GM18520 (cell line): ENCODE data around the gene HCST.
"Not testable (repeated sequence)": the region's sequence is repeated elsewhere in the genome, so short reads cannot be mapped to it uniquely, and the experiment has no call there.

Source experiments
- ATAC-seq: cut with Tn5 transposase; IDR thresholded peaks from one replicate; pipeline ENCODE4 v1.9.1; 2021; ENCODE audit not compliant: unreplicated experiment

Gene HCST, protein sequence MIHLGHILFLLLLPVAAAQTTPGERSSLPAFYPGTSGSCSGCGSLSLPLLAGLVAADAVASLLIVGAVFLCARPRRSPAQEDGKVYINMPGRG

DNA sequence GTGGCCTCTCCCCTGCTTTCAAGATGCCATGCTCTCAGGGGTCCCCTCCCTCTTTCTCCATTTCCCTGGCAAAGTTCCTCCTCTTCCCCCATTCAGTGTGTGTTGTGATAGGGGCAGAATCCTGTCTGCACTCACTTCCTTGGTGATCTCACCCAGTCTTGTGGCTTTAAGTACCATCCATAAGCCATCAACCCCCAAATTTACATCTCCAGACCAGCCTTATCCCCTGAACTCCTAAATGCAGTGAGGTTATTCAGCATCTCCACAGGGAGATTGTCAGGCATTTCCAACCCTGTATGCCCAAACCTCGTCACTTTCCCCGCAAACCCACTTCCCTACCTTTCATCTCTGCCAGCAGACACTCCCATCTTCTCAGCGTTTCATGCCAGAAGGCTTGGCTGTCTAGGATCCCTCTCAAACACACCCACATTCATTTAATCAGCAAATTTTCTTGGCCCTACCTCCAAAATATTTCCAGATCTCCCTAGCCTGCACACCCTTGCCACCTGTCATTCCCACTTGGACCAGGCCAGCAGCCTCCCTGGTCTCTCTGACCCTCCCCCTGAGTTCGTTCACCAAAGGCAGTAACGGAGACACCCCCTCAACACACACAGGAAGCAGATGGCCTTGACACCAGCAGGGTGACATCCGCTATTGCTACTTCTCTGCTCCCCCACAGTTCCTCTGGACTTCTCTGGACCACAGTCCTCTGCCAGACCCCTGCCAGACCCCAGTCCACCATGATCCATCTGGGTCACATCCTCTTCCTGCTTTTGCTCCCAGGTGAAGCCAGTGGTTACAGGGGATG lies at the start of gene HCST:
Gene HCST, plus strand, starts transcription at position 676 of the 808 bp plus-strand sequence. Its CDS starts 65 bp downstream, at position 741.
- no peak for ATAC-seq

DNA sequence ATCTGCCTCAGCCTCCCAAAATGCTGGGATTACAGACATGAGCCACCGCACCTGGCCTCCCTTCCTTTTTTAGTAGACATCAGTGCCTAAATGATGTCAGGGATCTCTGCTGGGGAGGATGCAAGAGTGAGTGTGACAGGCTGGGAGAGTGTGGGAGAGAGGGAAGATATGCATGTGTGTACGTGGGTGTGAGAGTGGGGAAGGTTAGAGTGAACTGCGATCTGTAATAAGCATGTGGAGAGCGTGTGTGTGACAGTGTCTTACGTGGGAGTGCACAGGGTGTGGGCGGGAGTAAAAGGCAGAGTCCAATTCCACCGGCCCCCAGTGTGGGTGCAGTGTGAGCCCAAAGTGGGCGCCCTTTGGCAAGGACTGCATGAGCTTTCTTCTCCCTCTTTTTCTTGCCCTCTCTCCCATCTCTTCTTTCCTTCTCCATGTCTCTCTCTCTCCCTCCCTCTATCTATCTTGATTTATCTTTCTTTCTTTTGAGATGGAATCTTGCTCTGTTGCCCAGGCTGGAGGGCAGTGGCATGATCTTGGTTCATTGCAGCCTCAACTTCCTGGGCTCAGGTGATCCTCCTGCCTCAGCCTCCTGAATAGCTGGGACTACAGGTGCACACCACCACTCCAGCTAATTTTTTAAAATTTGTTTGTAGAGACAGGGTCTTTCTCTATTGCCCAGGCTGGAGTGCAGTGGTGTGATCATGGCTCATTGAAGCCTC lies 49.1 kb upstream of the HCST start:
- no peak for ATAC-seq

DNA sequence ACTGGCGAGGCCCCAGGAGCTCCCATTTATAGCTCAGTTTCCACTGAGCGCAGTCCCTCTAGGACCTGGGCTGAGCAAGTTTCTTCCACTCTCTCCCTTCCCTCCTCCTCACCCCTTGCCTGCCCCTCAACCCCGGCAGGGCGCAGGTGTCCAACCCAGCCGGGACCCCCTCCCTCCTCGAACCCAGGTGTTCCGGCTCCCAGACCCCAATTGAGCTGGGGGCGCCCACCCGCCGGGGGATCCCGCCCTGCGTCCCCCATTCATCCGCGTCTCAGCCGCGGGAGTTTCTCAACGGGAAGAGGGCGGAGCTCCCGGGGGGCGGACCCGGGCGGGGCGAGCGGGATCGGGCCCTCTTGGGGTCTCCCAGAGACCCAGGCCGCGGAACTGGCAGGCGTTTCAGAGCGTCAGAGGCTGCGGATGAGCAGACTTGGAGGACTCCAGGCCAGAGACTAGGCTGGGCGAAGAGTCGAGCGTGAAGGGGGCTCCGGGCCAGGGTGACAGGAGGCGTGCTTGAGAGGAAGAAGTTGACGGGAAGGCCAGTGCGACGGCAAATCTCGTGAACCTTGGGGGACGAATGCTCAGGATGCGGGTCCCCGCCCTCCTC lies 45.7 kb upstream of the HCST start, which contains the start of gene KIRREL2:
Gene KIRREL2, plus strand, starts transcription at position 366 of the 604 bp plus-strand sequence. Its CDS starts 209 bp downstream, at position 575.
- ATAC-seq, result no peak

DNA sequence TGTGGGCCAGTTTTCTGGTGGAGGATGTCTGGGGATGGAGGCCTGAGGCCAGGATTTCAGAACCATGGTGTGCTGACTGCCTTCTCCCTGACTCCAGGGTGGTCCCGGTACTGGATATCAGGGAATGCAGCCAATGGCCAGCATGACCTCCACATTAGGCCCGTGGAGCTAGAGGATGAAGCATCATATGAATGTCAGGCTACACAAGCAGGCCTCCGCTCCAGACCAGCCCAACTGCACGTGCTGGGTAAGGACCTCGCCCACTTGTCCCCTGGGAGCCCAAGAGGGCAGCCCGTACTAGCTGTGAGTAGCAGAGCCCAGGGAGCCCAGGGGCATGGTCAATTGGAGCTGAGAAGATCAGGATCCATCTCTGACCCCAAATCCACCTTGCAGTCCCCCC lies 44.0 kb upstream of the HCST start:
- ATAC-seq, result no peak

DNA sequence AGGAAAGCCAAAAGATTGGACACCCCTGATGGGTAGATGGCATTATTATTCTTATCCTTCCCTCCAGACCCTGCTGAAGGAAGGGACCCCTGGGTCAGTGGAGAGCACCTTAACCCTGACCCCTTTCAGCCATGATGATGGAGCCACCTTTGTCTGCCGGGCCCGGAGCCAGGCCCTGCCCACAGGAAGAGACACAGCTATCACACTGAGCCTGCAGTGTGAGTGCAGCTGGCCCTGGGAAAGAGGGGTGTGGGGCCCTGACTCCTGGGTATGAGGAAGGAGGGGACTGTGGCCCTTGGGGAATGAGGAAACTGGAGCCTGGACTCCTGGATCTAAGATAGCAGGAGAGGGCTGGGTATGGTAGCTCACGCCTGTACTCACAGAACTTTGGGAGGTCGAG lies 42.9 kb upstream of the HCST start:
- no peak for ATAC-seq

DNA sequence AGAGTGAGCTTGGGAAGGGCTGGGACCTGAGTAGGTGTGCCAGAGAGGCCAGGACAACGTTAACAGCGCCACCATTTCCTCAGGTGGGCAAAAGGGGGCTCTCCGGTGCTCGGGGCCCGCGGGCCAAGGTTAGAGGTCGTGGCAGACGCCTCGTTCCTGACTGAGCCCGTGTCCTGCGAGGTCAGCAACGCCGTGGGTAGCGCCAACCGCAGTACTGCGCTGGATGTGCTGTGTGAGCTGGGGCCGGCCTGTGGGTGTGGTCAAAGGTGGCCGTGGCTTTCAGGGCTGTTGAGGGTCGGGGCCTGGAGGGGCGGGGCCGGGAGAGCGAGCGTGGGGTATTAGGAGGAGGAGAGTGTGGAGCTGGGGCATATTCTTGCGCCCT lies 41.9 kb upstream of the HCST start:
- no peak for ATAC-seq

DNA sequence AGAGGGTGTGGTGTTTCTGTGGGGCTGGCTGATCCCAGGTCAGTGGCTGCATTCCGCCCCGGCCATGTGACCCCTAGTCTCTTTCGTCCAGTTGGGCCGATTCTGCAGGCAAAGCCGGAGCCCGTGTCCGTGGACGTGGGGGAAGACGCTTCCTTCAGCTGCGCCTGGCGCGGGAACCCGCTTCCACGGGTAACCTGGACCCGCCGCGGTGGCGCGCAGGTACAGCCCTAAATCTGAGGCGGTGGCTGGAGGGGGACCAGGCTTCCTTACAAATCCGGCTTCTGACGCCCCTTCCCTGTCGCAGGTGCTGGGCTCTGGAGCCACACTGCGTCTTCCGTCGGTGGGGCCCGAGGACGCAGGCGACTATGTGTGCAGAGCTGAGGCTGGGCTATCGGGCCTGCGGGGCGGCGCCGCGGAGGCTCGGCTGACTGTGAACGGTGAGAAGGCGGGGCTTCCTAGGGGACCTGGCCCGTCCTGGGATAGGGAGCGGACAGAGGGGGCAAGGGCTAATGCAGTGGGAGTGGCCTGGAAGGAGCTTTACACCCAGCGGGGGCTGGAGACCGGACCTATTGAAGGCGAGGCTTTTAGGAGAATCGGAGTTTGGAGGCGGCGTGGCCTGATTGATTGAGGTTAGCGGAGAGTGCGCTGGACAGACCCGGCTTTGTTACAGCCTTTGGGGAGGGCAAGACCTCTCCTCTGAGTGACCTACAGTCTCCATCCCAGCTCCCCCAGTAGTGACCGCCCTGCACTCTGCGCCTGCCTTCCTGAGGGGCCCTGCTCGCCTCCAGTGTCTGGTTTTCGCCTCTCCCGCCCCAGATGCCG lies 41.3 kb upstream of the HCST start:
- no peak for ATAC-seq

DNA sequence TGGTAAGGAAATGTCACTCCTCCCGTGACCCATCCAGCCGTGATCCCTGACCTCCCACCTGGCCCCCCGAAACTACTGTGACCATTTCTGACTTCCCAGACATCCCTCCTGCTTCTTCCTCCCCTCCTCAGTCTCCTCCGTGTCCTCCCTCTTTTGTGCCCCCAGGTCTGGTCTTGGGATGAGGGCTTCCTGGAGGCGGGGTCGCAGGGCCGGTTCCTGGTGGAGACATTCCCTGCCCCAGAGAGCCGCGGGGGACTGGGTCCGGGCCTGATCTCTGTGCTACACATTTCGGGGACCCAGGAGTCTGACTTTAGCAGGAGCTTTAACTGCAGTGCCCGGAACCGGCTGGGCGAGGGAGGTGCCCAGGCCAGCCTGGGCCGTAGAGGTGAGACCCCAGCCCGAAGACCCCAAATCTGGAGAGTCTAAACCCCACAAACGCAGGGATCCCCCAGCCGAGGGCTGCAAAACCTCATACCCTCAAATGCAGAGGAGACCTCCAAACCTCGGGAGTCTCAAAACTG lies 40.6 kb upstream of the HCST start:
- ATAC-seq, result no peak

DNA sequence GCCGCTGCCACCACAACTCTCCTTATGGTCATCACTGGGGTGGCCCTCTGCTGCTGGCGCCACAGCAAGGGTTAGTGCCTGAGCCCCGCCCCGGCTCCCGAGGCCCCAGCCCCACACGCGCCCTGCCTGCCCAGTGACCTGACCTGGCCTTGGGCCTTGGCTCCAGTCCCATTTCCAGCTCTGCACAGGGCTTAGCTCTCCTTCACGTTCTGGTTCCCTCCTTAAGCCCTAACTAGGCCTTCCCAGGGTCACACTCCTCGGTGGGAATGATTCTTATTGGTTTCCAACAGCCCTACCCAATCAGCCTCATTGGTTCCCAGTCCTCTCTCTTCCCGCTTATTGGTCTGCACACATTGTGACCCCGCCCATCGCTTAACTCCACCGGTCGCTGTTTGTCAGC lies 39.8 kb upstream of the HCST start:
- ATAC-seq, result no peak

DNA sequence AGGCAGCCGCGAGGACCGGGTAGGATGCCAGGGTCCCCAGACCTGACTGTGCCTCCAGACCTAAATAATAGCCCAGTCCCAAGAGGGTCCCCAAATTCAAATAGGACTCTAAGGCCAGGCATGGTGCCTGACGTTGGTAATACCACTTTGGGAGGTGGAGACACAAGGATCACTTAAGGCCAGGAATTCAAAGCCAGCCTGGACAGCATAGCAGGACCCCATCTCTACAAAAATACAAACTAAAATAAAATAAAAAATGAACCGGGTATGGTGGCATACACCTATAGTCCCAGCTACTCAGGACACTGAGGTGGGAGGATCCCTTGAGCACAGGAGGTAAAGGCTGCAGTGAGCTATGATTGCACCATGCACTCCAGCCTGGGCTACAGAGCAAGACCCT lies 39.3 kb upstream of the HCST start:
- no peak for ATAC-seq

DNA sequence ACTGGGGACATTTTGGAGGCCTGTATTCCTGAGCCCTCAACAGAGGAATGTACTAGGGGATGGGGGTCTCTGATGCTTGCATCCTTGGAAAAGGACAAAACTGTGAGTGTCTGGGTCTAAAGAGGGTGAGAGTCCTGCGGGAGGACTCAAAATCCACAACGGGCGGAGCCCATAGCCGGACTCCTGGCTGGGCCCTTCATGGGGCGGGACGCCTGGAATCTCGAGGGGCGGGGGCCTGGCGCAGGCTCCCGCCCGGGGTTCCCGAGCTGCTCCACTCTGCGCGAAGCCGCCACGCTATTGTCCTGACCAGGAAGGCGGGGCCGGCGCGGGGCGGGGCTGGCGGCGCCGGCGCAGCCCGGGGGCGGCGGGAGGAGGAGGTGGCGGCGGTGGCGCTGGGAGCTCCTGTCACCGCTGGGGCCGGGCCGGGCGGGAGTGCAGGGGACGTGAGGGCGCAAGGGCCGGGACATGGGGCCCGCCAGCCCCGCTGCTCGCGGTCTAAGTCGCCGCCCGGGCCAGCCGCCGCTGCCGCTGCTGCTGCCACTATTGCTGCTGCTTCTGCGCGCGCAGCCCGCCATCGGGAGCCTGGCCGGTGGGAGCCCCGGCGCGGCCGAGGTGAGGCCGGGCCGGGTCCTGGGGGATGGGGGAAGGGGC lies 34.0 kb upstream of the HCST start, which contains the start of gene APLP1:
Gene APLP1, plus strand, starts transcription at position 403 of the 651 bp plus-strand sequence. Its CDS starts 63 bp downstream, at position 466.
- peak; percentile 43 for ATAC-seq

DNA sequence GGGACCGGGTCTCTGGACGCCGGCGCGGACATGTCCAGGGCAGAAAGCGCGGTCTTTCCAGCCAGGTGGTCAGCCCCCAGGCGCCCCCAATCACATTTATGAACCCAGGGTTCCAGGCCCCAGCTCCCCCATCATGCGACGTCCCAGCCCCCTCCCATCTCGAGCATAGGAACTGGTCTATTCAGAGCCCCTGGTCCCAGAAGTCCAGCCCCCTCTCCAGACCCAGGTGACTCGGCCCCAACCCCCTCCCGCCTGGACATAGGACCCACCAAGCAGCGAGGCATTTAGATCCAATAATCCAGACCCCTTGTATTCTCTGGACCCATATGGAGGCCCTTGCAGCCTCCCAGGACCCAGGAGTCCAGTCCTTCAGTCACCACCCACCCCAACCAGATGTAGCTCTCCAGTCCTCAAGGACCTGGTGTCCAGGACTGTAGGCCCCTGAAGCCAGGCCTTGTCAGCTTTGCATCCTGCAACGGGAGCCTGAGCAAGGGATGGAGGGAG lies 33.5 kb upstream of the HCST start:
- no peak for ATAC-seq

DNA sequence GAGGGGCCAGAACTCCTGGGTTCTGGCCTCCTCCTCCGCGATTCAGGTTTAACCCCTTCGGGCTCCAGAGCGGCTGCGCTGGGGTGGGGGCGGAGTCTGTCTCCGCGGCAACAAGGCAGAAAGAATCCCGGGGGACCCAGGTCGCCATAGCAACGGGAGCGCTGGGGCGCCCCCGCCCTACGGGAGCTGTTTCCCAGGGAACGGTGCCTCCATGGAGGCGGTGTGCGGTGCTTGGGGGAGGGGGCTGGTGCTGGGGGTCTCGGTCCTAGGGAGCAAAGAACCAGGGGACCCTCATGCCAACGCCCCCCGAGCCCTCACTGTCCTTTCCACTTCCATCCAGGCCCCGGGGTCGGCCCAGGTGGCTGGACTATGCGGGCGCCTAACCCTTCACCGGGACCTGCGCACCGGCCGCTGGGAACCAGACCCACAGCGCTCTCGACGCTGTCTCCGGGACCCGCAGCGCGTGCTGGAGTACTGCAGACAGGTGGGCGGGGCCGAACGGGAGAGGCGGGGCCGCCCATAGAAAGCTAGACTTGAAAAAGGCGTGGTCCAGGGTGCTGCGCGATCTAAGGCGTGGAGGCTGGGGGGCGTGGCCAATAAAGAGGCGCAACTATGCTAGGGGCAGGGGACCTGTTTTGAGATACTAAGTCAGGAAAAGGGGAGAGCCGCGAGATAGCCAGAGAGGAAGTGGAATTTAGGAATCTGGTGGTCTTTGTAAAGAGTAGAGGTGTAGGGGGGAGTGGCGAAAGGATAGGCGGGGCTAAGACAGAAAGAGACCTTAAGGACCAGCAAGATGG lies 32.8 kb upstream of the HCST start:
- ATAC-seq, result no peak

DNA sequence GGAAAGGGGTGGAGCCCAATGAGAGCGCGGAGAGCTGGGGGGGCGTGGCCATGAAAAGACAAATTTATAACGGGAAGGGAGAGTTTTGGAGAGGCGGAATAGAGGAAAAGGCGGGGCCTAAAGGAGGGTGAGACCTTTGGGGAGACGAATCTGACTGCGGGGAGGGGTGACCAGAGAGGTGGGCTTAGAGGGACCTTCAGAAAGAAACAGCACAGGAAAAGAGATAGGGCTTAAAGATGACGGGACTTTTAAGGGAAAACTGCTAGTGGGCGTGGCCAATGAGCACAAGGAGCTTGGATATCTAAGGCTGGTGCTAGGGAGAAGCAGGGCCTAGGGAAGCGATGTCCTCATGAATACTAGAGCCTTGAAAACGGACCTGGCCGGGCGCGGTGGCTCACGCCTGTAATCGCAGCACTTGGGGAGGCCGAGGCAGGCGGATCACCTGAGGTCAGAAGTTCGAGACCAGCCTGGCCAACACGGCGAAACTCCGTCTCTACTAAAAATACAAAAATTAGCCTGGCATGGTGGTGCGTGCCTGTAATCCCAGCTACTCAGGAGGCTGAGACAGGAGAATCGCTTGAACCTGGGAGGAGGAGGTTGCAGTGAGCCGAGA lies 32.1 kb upstream of the HCST start:
- not testable (repeated sequence) for ATAC-seq

DNA sequence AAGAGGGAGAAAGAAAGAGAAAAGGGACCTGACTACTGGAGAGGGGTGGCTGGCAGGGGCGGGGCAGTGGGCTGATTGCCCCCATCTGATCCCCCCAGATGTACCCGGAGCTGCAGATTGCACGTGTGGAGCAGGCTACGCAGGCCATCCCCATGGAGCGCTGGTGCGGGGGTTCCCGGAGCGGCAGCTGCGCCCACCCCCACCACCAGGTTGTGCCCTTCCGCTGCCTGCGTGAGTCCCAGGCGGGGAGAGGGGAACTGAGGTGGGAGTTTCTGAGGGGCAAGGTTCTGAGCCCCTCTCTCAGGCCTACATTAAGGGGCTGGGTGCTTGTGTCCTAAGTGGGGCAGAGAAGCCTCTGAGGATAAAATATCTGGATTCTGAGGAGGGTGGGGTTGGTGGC lies 31.5 kb upstream of the HCST start:
- ATAC-seq, result no peak

DNA sequence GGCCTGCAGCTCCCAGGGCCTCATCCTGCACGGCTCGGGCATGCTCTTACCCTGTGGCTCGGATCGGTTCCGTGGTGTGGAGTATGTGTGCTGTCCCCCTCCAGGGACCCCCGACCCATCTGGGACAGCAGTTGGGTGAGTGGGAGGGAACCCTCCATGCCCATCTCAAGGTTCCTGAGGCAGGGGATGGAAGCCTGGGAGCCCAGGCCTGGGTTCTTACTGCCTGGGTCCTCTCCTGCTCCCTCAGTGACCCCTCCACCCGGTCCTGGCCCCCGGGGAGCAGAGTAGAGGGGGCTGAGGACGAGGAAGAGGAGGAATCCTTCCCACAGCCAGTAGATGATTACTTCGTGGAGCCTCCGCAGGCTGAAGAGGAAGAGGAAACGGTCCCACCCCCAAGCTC lies 30.7 kb upstream of the HCST start:
- no peak for ATAC-seq

DNA sequence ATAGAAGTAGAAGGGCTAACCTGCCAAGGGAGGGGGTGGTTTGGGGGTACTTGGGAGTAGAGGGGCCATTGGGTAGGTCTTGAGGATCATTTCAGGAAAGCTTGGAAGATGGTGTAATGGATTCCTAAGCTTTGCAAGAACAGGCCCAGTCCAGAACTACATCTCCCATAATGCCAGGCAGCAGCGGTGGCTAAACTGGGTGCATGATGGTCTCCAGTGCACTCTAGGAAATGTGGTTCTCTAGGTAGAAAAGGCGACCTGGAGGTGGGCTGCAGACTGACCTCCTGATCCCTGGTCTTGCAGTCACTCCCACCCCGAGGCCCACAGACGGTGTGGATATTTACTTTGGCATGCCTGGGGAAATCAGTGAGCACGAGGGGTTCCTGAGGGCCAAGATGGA lies 30.1 kb upstream of the HCST start:
- ATAC-seq, result no peak

DNA sequence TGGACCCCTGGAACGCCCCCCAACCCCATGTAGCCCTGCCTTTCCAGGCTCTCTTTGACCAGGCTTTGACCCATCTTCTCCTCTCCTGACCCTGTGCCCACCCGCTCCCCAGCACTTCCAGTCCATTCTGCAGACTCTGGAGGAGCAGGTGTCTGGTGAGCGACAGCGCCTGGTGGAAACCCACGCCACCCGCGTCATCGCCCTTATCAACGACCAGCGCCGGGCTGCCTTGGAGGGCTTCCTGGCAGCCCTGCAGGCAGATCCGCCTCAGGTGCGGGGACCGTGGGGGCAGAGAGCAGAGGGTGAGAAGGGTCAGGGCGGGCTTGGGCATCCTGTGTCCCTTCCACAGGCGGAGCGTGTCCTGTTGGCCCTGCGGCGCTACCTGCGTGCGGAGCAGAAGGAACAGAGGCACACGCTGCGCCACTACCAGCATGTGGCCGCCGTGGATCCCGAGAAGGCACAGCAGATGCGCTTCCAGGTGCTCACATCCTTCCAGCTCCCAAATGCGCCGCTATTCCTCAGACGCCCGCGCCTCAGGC lies 27.9 kb upstream of the HCST start:
- ATAC-seq, result no peak
